Cardiac muscle cell (in vitro differentiated cells and primary cell): ENCODE measurements around the gene ADAM8. TPM values are rescaled to one million over a fixed set of nuclear protein-coding genes. Genes with fewer than 3 reads are reported as not detected.

Experiments used
- DNase-seq, 2 donors: peaks; one replicate each; pipeline versions ENCODE4 v3.0.0 to v3.0.0-alpha.2; 2010 to 2017; ENCODE audit warnings: low read depth in 1 of 2, low spot score in 1 of 2
- H3K27ac ChIP-seq: fragments of 200-600 bp; sonication (generic); 2 replicates; pipeline ENCODE4 v1.5.1; 2016
- H3K27me3 ChIP-seq: fragments of 200-600 bp; sonication (generic); 2 replicates; pipeline ENCODE4 v1.6.0; 2016; ENCODE audit warnings: control low read depth
- H3K36me3 ChIP-seq: fragments of 200-600 bp; sonication (generic); 2 replicates; pipeline ENCODE4 v1.5.1; 2016; ENCODE audit warnings: control low read depth
- H3K4me1 ChIP-seq: fragments of 200-600 bp; sonication (generic); 2 replicates; pipeline ENCODE4 v1.8.1; 2017; ENCODE audit warnings: low read depth, mild to moderate bottlenecking, mixed run types
- H3K4me3 ChIP-seq: fragments of 200-600 bp; sonication (generic); 2 replicates; pipeline ENCODE4 v1.5.1; 2016; ENCODE audit warnings: mild to moderate bottlenecking
- H3K9me3 ChIP-seq: fragments of 200-600 bp; sonication (generic); 2 replicates; pipeline ENCODE4 v1.5.1; 2017; ENCODE audit warnings: low read depth, mild to moderate bottlenecking, control low read depth
- CTCF ChIP-seq: IDR thresholded peaks from 2 replicates; pipeline ENCODE4 v1.5.1; 2012; ENCODE audit warnings: low read depth, mild to moderate bottlenecking, low read length
- polyA plus RNA-seq: library from polyadenylated mRNA; unstranded; fragments of >200 nt; fragmentation: Nextera tagmentation; extraction: Ambion mirVana; gene quantifications from 2 replicates; pipeline ENCODE4 v1.2.1, GENCODE V29; 2016
- total RNA-seq: library from RNA; depleted of rRNA; stranded (reverse); fragments of >200 nt; gene quantifications from 2 replicates; pipeline ENCODE4 v1.2.3, GENCODE V29; 2016

ADAM8 gene
- total and polyA plus RNA-seq, 2 experiments from 2014 or later: 2.3 to 6.9 TPM

GRCh38 chr10:133318494-133319127 lies 41.9 kb upstream of the ADAM8 start:
- Histone ChIP-seq H3K4me3 (peak overlapping the region; percentile 24), H3K9me3 (no peaks in the 10 kb centered on the region), H3K27me3 (no peaks in the 10 kb centered on the region), H3K36me3 (no peaks in the 10 kb centered on the region), H3K27ac (no peak overlapping the region), H3K4me1 (no peaks in the 10 kb centered on the region)
- TF ChIP-seq CTCF: peak; percentile 78
- peak; percentile 65 to 87 for DNase-seq

DNA sequence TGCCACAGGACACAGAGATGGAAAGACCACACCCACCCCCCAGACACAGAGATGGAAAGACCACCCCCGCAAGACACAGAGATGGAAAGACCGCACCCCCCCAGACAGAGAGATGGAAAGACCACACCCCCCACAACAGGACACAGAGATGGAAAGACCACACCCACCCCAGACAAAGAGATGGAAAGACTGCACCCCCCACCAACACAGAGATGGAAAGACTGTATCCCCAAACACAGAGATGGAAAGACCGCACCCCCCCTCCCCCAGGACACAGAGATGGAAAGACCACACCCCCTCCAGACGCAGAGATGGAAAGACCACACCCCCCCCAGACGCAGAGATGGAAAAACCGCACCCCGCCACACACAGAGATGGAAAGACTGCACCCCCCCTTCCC lies 40.1 kb upstream of the ADAM8 start:
- DNase-seq: no peak
- Histone ChIP-seq H3K4me3 (no peak overlapping the region), H3K4me1 (no peaks in the 10 kb centered on the region), H3K27ac (no peak overlapping the region), H3K9me3 (no peaks in the 10 kb centered on the region), H3K27me3 (no peaks in the 10 kb centered on the region), H3K36me3 (peaks cover 7% of the 10 kb centered on the region)
- no peak for TF ChIP-seq CTCF

DNA sequence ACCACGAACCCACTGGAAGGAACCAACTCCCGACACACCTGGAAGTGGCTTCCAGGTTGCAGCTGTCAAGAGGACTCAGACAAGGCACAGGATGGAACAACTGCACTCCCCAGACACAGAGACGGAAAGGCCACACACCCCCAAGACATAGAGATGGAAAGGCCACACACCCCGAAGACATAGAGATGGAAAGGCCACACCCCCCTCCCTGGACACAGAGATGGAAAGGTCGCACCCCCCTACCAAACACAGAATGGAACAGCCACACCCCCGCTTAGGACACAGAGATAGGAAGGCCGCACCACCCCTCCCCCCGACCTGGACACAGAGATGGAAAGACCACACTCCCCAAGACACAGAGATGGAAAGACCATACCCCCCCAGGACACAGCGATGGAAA lies 39.6 kb upstream of the ADAM8 start:
- DNase-seq: no peak
- Histone ChIP-seq H3K36me3 (peaks cover 11% of the 10 kb centered on the region), H3K9me3 (no peaks in the 10 kb centered on the region), H3K4me3 (no peak overlapping the region), H3K27me3 (no peaks in the 10 kb centered on the region), H3K4me1 (no peaks in the 10 kb centered on the region), H3K27ac (no peak overlapping the region)
- no peak for TF ChIP-seq CTCF

GRCh38 chr10:133315847-133316246 lies 39.2 kb upstream of the ADAM8 start:
- no peaks in the 10 kb centered on the region for H3K27me3 ChIP-seq
- no peak for DNase-seq
- no peak overlapping the region for H3K27ac ChIP-seq
- no peaks in the 10 kb centered on the region for H3K9me3 ChIP-seq
- TF ChIP-seq CTCF: no peak
- H3K4me3 ChIP-seq: no peak overlapping the region
- H3K36me3 ChIP-seq: peaks cover 16% of the 10 kb centered on the region
- H3K4me1 ChIP-seq: no peaks in the 10 kb centered on the region

DNA sequence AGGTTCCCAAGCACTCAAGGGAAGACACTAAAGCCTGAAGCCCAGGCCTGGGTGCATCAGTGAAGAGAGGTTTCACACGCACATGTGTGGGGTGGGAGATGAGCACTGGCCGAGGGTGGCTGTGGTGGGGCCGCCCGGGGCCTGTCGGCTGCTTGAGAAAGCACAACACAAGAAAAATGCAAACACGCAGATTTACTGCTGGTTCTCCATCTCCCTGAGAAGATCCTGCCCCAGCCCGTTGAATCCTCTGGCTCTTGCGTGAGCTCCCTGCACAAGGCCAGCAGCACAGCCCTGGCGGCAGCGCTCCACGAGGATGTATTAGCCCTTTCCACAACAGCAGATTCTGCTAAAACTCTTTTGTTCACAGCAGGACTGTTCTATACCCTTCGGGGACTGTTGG lies 38.2 kb upstream of the ADAM8 start:
- Histone ChIP-seq H3K27me3 (no peaks in the 10 kb centered on the region), H3K9me3 (no peaks in the 10 kb centered on the region), H3K36me3 (peaks cover 22% of the 10 kb centered on the region), H3K27ac (no peak overlapping the region), H3K4me3 (no peak overlapping the region), H3K4me1 (no peaks in the 10 kb centered on the region)
- no peak for TF ChIP-seq CTCF
- no peak for DNase-seq
